Epithelial cell of esophagus (primary cell): ENCODE results near the gene DIO2.

Experiments used
- DNase-seq: peaks from one replicate; pipeline ENCODE4 v3.0.0; 2010; ENCODE audit warnings: low read depth
- H3K4me3 ChIP-seq: 2 replicates; pipeline ENCODE4 v1.5.1; 2011; ENCODE audit warnings: mild to moderate bottlenecking, low read length, control low read depth
- CTCF ChIP-seq: IDR thresholded peaks from 2 replicates; pipeline ENCODE4 v1.5.1; 2011; ENCODE audit warnings: low read depth, mild to moderate bottlenecking, low read length, control low read depth, inconsistent platforms; ENCODE audit not compliant: insufficient read depth; ENCODE audit errors: missing control alignments

The DIO2 gene

GRCh38 chr14:80223696-80224465 lies 12.6 kb upstream of the DIO2 start:
- TF ChIP-seq CTCF, result no peak
- no peak overlapping the region for H3K4me3 ChIP-seq
- DNase-seq, result peak; percentile 5

GRCh38 chr14:80216818-80217217 lies 5.5 kb upstream of the DIO2 start:
- TF ChIP-seq CTCF, result no peak
- no peak overlapping the region for H3K4me3 ChIP-seq
- DNase-seq, result peak; percentile 25

- no peak for TF ChIP-seq CTCF
- no peak overlapping the region for H3K4me3 ChIP-seq
- peak; percentile 87 for DNase-seq
Measured at GRCh38 chr14:80215756-80216581, 4.7 kb upstream of the DIO2 start.

- no peak overlapping the region for H3K4me3 ChIP-seq
- TF ChIP-seq CTCF, result no peak
- no peak for DNase-seq
Measured at GRCh38 chr14:80215081-80215480, 3.8 kb upstream of the DIO2 start.

GRCh38 chr14:80213602-80214001 lies 2.3 kb upstream of the DIO2 start:
- H3K4me3 ChIP-seq, result no peak overlapping the region
- DNase-seq, result peak; percentile 77
- peak; percentile 65 for TF ChIP-seq CTCF

GRCh38 chr14:80212023-80212397 lies 706 bp upstream of the DIO2 start:
- peak overlapping the region; percentile 0 for H3K4me3 ChIP-seq

More at GRCh38 chr14:80212023-80212397, 706 bp upstream of the DIO2 start:
- DNase-seq, result peak; percentile 14
- no peak for TF ChIP-seq CTCF
